Suprapubic skin (tissue), 3 donors: ENCODE results near the gene FCAR.

Experiments used
- CTCF ChIP-seq, 2 donors: fragments of 200-600 bp in 1 of 2; fragments of 450-650 bp in 1 of 2; sonication (generic) in 1 of 2; IDR thresholded peaks; one replicate each; pipeline ENCODE4 v1.5.1; 2016 to 2019; ENCODE audit warnings: antibody characterized with exemption in 2 of 2, mild to moderate bottlenecking in 1 of 2, moderate library complexity in 1 of 2
- EP300 ChIP-seq: sonication (generic); formaldehyde crosslinking; IDR thresholded peaks from one replicate; pipeline ENCODE4 v1.6.1; 2017; ENCODE audit warnings: antibody characterized with exemption

GRCh38 chr19:54918499-54918898 is 44.5 kb downstream of the FCAR start:
- no peak for TF ChIP-seq EP300
- TF ChIP-seq CTCF (IDR thresholded peaks at IDR 0.05): no peak
